Cardiac fibroblast (primary cell): ENCODE measurements around the gene CMTM4.
A peak's percentile ranks its signal among the peaks of the same experiment; 100 is the strongest.

Experiments
- DNase-seq, 2 donors: peaks; one replicate each; pipeline versions ENCODE4 v3.0.0 to v3.0.0-alpha.2; 2010; ENCODE audit warnings: low read depth in 2 of 2
- H3K4me3 ChIP-seq, 2 donors: replicated peaks in 1 of 2; 1 replicate in 1 of 2; 2 replicates in 1 of 2; pipeline ENCODE4 v1.5.1; 2011; ENCODE audit warnings: low read depth in 2 of 2, low read length in 2 of 2, mild to moderate bottlenecking in 2 of 2, moderate library complexity in 1 of 2
- TF ChIP-seq, protein P1 (sequence below): IDR thresholded peaks from one replicate; pipeline ENCODE4 v1.5.1; 2011; ENCODE audit warnings: low read depth, mild to moderate bottlenecking, low read length, inconsistent platforms

CMTM4 gene

GRCh38 chr16:66578651-66579531 lies 117.7 kb downstream of the CMTM4 start, which contains the start of gene CMTM2:
Gene CMTM2, plus strand, starts transcription at chr16:66579463. Its CDS starts 145 bp downstream, at chr16:66579608.
- peak in 1 of 2 donors; percentile 8 for DNase-seq
- TF ChIP-seq, protein P1, sequence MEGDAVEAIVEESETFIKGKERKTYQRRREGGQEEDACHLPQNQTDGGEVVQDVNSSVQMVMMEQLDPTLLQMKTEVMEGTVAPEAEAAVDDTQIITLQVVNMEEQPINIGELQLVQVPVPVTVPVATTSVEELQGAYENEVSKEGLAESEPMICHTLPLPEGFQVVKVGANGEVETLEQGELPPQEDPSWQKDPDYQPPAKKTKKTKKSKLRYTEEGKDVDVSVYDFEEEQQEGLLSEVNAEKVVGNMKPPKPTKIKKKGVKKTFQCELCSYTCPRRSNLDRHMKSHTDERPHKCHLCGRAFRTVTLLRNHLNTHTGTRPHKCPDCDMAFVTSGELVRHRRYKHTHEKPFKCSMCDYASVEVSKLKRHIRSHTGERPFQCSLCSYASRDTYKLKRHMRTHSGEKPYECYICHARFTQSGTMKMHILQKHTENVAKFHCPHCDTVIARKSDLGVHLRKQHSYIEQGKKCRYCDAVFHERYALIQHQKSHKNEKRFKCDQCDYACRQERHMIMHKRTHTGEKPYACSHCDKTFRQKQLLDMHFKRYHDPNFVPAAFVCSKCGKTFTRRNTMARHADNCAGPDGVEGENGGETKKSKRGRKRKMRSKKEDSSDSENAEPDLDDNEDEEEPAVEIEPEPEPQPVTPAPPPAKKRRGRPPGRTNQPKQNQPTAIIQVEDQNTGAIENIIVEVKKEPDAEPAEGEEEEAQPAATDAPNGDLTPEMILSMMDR: no peak

GRCh38 chr16:66576296-66576695 lies 120.2 kb downstream of the CMTM4 start:
- no peak for DNase-seq
- H3K4me3 ChIP-seq: no peak overlapping the region

More at GRCh38 chr16:66578651-66579531, 117.7 kb downstream of the CMTM4 start, which contains the start of gene CMTM2:
- peak within 1 kb of the TSS in 1 of 2 donors; percentile 14 for H3K4me3 ChIP-seq

DNA sequence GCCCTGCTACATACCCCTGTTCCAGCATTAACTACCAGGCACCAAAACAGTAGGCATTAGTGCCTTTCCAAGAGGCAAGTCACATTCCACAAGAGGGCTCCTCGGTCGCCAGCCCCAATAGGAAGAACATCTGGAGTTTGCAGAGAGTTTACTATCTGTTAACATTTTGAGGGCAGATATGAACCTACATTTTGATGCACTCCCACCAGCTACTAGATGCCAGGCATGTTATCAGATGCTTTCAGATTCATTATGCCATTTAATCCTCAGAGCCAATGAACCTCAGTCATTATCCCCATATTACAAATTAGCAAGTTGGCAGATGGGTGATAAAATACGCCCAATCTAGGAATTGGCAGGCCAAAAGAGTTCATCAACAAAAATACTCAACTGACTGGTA lies 121.5 kb downstream of the CMTM4 start:
- DNase-seq: no peak
- TF ChIP-seq, protein P1: no peak
- no peak overlapping the region for H3K4me3 ChIP-seq

More at GRCh38 chr16:66576296-66576695, 120.2 kb downstream of the CMTM4 start:
- TF ChIP-seq, protein P1: no peak

DNA sequence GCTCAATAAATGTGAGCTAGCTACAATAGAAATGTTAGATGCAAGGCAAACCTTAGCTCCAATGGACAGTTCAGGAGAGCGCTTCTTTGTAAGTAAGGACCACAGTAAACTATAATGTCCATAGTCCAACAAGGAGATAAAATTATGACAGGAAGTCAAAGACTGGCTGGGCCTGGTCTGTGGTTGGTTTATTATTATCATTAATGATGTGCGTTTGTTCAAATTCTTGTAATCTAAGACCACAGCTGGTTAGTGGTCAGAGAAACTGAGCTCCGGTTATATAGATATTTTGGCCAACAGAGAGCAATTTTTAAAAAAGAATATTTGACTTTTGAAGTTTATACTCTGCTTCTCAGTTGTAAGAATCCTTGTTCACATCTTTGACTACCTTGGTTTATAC lies 122.0 kb downstream of the CMTM4 start:
- no peak for DNase-seq
- no peak overlapping the region for H3K4me3 ChIP-seq
- TF ChIP-seq, protein P1: no peak

DNA sequence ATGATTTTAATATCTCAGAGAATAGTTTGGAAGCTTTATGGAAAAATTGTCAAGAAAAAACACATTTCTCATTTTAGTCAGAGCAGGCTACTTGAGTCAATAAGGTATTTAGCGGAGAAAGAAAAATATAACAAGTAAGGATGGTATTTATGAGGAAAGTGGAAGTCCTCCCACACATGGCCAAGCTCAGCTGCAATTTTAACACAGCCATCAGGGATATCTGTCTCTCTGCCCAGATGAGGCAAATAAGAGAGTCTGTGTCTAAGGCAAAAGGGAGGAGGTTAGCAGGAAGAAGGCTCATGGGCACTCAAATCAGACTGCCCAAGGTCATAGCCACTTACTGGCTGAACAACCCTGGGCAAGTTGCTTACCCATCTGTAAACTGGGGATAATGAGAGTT lies 122.5 kb downstream of the CMTM4 start:
- DNase-seq: peak in 1 of 2 donors; percentile 20
- TF ChIP-seq, protein P1: no peak
- H3K4me3 ChIP-seq: no peak overlapping the region

DNA sequence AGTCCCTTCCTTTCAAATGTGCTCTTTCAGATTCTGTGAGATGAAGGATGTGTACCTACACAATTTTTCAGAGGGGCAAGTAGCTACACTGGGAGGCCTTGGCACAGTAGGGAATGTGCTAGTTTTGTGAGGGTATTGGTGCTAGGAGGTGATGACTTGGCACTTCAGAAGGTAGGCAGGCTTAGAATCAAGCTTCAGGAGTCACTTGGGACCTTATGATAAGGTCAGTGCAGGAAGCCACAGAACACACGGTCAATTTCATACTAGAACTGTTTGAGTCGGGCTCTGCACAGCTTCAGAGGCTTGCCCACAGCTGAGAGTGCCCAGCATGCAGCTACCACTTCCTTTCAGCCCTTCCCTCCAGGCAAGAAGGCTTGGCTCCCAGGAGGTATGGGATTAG lies 124.2 kb downstream of the CMTM4 start:
- TF ChIP-seq, protein P1: no peak
- no peak overlapping the region for H3K4me3 ChIP-seq
- no peak for DNase-seq
